Activated CD8-positive, alpha-beta memory T cell treated with anti-CD3 and anti-CD28 coated beads for 36 hours (primary cell): Measurements from ENCODE around the gene LFNG. TPM values are rescaled to one million over a fixed set of nuclear protein-coding genes. Genes with fewer than 3 reads are reported as not detected.

ENCODE experiments used
- CTCF ChIA-PET: fragments of 350-600 bp; sonication (Branson Sonifier 250); formaldehyde crosslinking; loops from one replicate; lab custom pipeline; 2021; ENCODE audit warnings: antibody characterized with exemption; lab: Charles Lee
- POLR2A ChIA-PET: fragments of 350-600 bp; sonication (Branson Sonifier 250); formaldehyde crosslinking; loops from one replicate; lab custom pipeline; 2021; ENCODE audit warnings: antibody characterized with exemption; lab: Charles Lee
- total RNA-seq, 2 experiments: library from RNA; stranded (reverse); gene quantifications; one replicate each; pipeline ENCODE4 v1.2.3, GENCODE V29; 2021

Gene LFNG
- total RNA-seq, 2 experiments from 2014 or later: 22.4 to 24.2 TPM

GRCh38 chr7:2480070-2480408 lies 39.5 kb upstream of the LFNG start:
- CTCF ChIA-PET: no interaction called here
- POLR2A ChIA-PET: no interaction called here

DNA sequence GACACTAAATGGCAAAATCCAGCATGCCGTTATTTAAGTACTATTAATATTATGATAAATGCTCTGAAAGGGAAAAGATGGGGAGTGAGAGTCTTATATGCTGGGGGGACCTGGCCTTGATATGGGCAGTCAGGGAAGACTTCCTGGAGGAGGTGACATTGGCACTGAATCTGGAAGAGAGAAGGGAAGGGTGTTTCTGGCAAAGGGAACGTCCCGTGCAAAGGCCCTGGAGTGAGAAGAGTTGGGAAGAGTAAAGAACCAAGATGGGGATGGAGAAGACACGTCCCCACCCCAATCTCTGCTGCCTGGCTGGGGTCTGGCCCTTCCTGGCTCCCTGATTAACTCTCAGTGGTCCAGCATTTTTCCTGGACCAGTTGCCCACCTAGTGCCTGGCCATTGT lies 38.4 kb upstream of the LFNG start:
- CTCF ChIA-PET: no interaction called here
- POLR2A ChIA-PET: no interaction called here

GRCh38 chr7:2482725-2483451 lies 36.7 kb upstream of the LFNG start:
- POLR2A ChIA-PET: no interaction called here
- CTCF ChIA-PET: interaction anchor here (1.1 kb wide), 1 partner anchor 31 kb away, joined by 3 read pairs; no protein-coding TSS in a partner anchor

GRCh38 chr7:2483494-2483893 lies 36.1 kb upstream of the LFNG start:
- CTCF ChIA-PET: interaction anchor here (1.1 kb wide), 1 partner anchor 31 kb away, joined by 3 read pairs; no protein-coding TSS in a partner anchor
- POLR2A ChIA-PET: no interaction called here

DNA sequence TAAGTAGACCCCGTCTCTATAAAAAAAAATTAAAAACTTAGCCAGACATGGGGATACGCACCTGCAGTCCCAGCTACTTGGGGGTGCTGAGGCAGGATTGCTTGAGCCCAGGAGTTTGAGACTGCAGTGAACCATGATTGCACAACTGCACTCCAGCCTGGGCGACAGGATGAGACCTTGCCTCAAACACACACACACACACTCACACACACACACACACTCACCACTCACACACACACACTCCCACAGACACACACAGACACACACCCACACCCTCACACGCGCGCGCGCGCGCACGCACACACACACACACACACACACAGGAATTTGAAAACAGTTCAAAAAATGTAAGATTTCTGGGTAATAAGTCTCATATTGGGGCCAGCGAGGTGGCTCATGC lies 34.7 kb upstream of the LFNG start:
- ChIA-PET POLR2A (no interaction called here), CTCF (no interaction called here)

GRCh38 chr7:2487586-2488271 lies 31.8 kb upstream of the LFNG start:
- POLR2A ChIA-PET: no interaction called here
- CTCF ChIA-PET: interaction anchor here (1.0 kb wide), 1 partner anchor 9 kb away, joined by 3 read pairs; no protein-coding TSS in a partner anchor

DNA sequence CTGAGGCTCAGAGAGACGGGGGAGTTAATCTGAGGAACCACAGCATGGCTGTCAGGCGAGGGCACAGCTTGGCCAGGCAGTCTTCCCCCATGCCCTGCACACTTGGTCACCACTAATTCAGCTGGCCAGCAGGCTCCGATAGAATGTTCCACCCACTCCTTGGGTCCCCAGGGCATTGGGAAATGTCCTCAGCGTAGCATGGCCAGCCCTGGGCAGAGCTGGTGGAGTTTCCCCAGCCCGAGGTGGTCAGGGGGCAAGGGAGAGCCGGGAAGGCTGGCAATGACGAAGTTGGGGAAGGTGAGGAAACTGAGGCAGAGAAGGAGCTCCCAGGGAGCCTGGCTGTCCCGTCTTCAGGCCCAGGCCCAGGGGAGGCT lies 31.3 kb upstream of the LFNG start:
- CTCF ChIA-PET: interaction anchor here (1.0 to 1.4 kb wide), 2 partner anchors 10 to 38 kb away, joined by 3 to 5 read pairs; no protein-coding TSS in a partner anchor

GRCh38 chr7:2488681-2489080 lies 30.9 kb upstream of the LFNG start:
- POLR2A ChIA-PET: no interaction called here
- CTCF ChIA-PET: interaction anchor here (1.0 to 1.4 kb wide), 2 partner anchors 10 to 38 kb away, joined by 3 to 5 read pairs; no protein-coding TSS in a partner anchor

More for the DNA sequence above, 31.3 kb upstream of the LFNG start:
- POLR2A ChIA-PET: no interaction called here

- CTCF ChIA-PET: no interaction called here
- POLR2A ChIA-PET: no interaction called here
These were observed 29.4 kb upstream of the LFNG start for GRCh38 chr7:2490181-2490651.

- POLR2A ChIA-PET: no interaction called here
- CTCF ChIA-PET: no interaction called here
These were observed 27.5 kb upstream of the LFNG start for GRCh38 chr7:2492038-2492437.

GRCh38 chr7:2493205-2494164 lies 26.1 kb upstream of the LFNG start:
- POLR2A ChIA-PET: no interaction called here
- CTCF ChIA-PET: no interaction called here

- POLR2A ChIA-PET: no interaction called here
- CTCF ChIA-PET: no interaction called here
These were observed 25.1 kb upstream of the LFNG start for GRCh38 chr7:2494191-2495130.

GRCh38 chr7:2495418-2496299 lies 23.9 kb upstream of the LFNG start:
- POLR2A ChIA-PET: no interaction called here
- CTCF ChIA-PET: interaction anchor here (1.2 kb wide), 1 partner anchor 27 kb away, joined by 3 read pairs; no protein-coding TSS in a partner anchor

- CTCF ChIA-PET: interaction anchor here (1.2 kb wide), 1 partner anchor 28 kb away, joined by 3 read pairs; no protein-coding TSS in a partner anchor
These were observed 23.2 kb upstream of the LFNG start for GRCh38 chr7:2496375-2496774.

GRCh38 chr7:2497065-2497464 lies 22.5 kb upstream of the LFNG start:
- POLR2A ChIA-PET: no interaction called here
- CTCF ChIA-PET: interaction anchor here (1.2 kb wide), 1 partner anchor 29 kb away, joined by 3 read pairs; no protein-coding TSS in a partner anchor

More at GRCh38 chr7:2496375-2496774, 23.2 kb upstream of the LFNG start:
- POLR2A ChIA-PET: no interaction called here

DNA sequence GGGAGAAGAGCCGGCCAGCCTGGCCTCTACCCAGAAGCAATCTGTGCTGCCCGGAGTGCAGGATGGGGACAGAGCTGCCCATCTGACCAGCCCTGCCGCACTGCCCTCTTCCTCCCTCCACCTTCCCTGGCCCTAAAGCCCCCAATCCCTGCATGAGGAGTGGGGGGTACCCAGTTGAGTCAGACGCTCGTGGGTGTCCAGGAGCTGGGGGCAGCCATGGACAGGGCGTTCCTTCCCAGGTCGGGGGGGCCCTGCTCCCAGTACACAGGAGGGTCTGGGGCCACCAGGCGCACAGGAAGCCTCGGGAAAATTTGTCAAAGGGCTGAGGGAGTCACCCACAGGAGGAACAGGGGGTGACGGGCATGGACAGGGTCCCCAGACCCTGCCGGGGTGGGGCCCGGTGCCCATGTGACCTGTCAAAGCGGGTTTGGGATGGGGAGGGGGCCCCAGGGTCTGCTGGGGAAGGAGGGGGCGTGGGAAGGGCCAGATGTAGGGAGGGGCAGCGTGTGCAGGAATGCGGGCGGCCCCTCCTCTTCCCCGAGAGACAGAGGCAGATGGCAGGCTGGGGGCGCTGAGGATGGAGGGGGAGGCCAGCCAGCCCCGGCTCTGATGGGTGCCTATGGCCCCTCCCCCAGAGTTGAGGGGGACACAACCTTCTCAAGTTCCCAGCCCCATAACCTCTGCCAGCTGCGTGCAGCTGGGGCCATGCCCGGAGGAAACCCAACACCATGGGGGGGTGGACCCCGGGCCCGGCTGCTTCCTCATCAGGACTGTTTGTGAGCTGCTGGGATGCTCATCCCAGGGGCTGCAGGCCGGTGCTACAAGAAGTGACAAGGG lies 21.9 kb upstream of the LFNG start:
- CTCF ChIA-PET: no interaction called here
- POLR2A ChIA-PET: no interaction called here
